ENCODE results near the gene MAGI3. TPM values are rescaled to one million over a fixed set of nuclear protein-coding genes. Genes with fewer than 3 reads are reported as not detected.
"Not testable (repeated sequence)": the region's sequence is repeated elsewhere in the genome, so short reads cannot be mapped to it uniquely, and the experiment has no call there.

The MAGI3 gene
- total and polyA plus RNA-seq, 7 donors: 0.76 to 7.1 (median 2.9) TPM

GRCh38 chr1:113505357-113505756, 115.0 kb downstream of the MAGI3 start:
- Histone ChIP-seq H3K27ac (no peak overlapping the region), H3K4me1 (no peaks in the 10 kb centered on the region), H3K4me3 (no peak overlapping the region), H3K9me3 (peaks cover 5% of the 10 kb centered on the region), H3K36me3 (ENCODE audit: insufficient read depth in 1 of 2, low read depth in 1 of 2) (no peaks in the 10 kb centered on the region), H3K27me3 (ENCODE audit: insufficient read depth in 3 of 3, low read length in 2 of 3) (no peaks in the 10 kb centered on the region)
- intact Hi-C loops (cut with DNase I): no loop called here
- no peak for ATAC-seq
- no peak for TF ChIP-seq CTCF (IDR thresholded peaks at IDR 0.05)
- 82 to 90% (median 87%) methylated on average over 1 of the region's 1 CpG for WGBS, 3 donors
- DNase-seq: no peak

- H3K36me3 ChIP-seq (ENCODE audit: insufficient read depth in 1 of 2, low read depth in 1 of 2): no peaks in the 10 kb centered on the region
- DNase-seq (no peak), ATAC-seq (no peak)
- intact Hi-C loops (cut with DNase I): no loop called here
- peaks cover 25% of the 10 kb centered on the region for H3K9me3 ChIP-seq
- no peaks in the 10 kb centered on the region for H3K27me3 ChIP-seq (ENCODE audit: insufficient read depth in 3 of 3, low read length in 2 of 3)
- no peak overlapping the region for H3K27ac ChIP-seq
- no peak overlapping the region for H3K4me3 ChIP-seq
- H3K4me1 ChIP-seq: no peaks in the 10 kb centered on the region
- TF ChIP-seq CTCF (IDR thresholded peaks at IDR 0.05): no peak
Measured at GRCh38 chr1:113507552-113508214, 117.4 kb downstream of the MAGI3 start.

- no peaks in the 10 kb centered on the region for H3K27me3 ChIP-seq (ENCODE audit: insufficient read depth in 3 of 3, low read length in 2 of 3)
- H3K4me3 ChIP-seq: no peak overlapping the region
- no peaks in the 10 kb centered on the region for H3K36me3 ChIP-seq (ENCODE audit: insufficient read depth in 1 of 2, low read depth in 1 of 2)
- intact Hi-C loops (cut with DNase I): no loop called here
- no peak overlapping the region for H3K27ac ChIP-seq
- H3K9me3 ChIP-seq: peaks cover 25% of the 10 kb centered on the region
- ATAC-seq (no peak), DNase-seq (no peak)
- no peak for TF ChIP-seq CTCF (IDR thresholded peaks at IDR 0.05)
- WGBS, 3 donors: 68 to 80% (median 72%) methylated on average over 2 of the region's 2 CpGs
- H3K4me1 ChIP-seq: no peaks in the 10 kb centered on the region
Measured at GRCh38 chr1:113508364-113509164, 118.2 kb downstream of the MAGI3 start.

GRCh38 chr1:113509766-113510165, 119.5 kb downstream of the MAGI3 start:
- ATAC-seq; intact Hi-C loops (cut with DNase I); H3K27ac ChIP-seq; H3K4me1 ChIP-seq; H3K36me3 ChIP-seq (ENCODE audit: insufficient read depth in 1 of 2, low read depth in 1 of 2); DNase-seq; H3K27me3 ChIP-seq (ENCODE audit: insufficient read depth in 3 of 3, low read length in 2 of 3); H3K4me3 ChIP-seq: not testable (repeated sequence)
- peaks cover 25% of the 10 kb centered on the region for H3K9me3 ChIP-seq
- WGBS, 3 donors: 91 to 95% (median 92%) methylated on average over 5 to 6 of the region's 12 CpGs

GRCh38 chr1:113511269-113511668, 121.0 kb downstream of the MAGI3 start:
- no peaks in the 10 kb centered on the region for H3K27me3 ChIP-seq (ENCODE audit: insufficient read depth in 3 of 3, low read length in 2 of 3)
- no peaks in the 10 kb centered on the region for H3K36me3 ChIP-seq (ENCODE audit: insufficient read depth in 1 of 2, low read depth in 1 of 2)
- intact Hi-C loops (cut with DNase I): no loop called here
- H3K4me1 ChIP-seq: no peaks in the 10 kb centered on the region
- no peak overlapping the region for H3K27ac ChIP-seq
- WGBS, 3 donors: 98 to 99% (median 99%) methylated on average over 2 of the region's 2 CpGs
- DNase-seq: no peak
- ATAC-seq: no peak
- peaks cover 25% of the 10 kb centered on the region for H3K9me3 ChIP-seq
- H3K4me3 ChIP-seq: no peak overlapping the region
- no peak for TF ChIP-seq CTCF (IDR thresholded peaks at IDR 0.05)
